Keratinocyte (primary cell): ENCODE data around the gene GNPNAT1. TPM values are rescaled to one million over a fixed set of nuclear protein-coding genes. Genes with fewer than 3 reads are reported as not detected.

Experiments
- DNase-seq: peaks from one replicate; pipeline ENCODE4 v3.0.0-alpha.2; 2011; ENCODE audit warnings: low read depth, missing footprints, low spot score
- FAIRE-seq: peaks from 2 replicates; lab custom pipeline; 2011; peaks lifted over from hg19 to GRCh38; lab: Jason Lieb, UNC
- H2AFZ ChIP-seq: 2 replicates; pipeline ENCODE4 v1.6.0; 2012; ENCODE audit warnings: low read length, control low read depth, inconsistent platforms; ENCODE audit not compliant: control insufficient read depth
- H3K27ac ChIP-seq: 2 replicates; pipeline ENCODE4 v1.5.1; 2011; ENCODE audit warnings: low read length; ENCODE audit not compliant: control insufficient read depth, insufficient read depth
- H3K27me3 ChIP-seq: 3 replicates; pipeline ENCODE4 v1.6.0; 2011; ENCODE audit warnings: low read length; ENCODE audit not compliant: control insufficient read depth, insufficient read depth; ENCODE audit errors: extremely low read depth
- H3K36me3 ChIP-seq, 2 experiments: 2 replicates in 1 of 2; 3 replicates in 1 of 2; pipeline ENCODE4 v1.5.1; 2011; ENCODE audit warnings: low read length in 2 of 2, mild to moderate bottlenecking in 1 of 2; ENCODE audit not compliant: control insufficient read depth in 2 of 2, insufficient read depth in 2 of 2; ENCODE audit errors: extremely low read depth in 1 of 2
- H3K4me1 ChIP-seq: 3 replicates; pipeline ENCODE4 v1.5.1; 2011; ENCODE audit warnings: low read length; ENCODE audit not compliant: control insufficient read depth, insufficient read depth; ENCODE audit errors: extremely low read depth
- H3K4me2 ChIP-seq: 3 replicates; pipeline ENCODE4 v1.6.0; 2011; ENCODE audit warnings: low read depth, low read length; ENCODE audit not compliant: control insufficient read depth, insufficient read depth; ENCODE audit errors: extremely low read depth
- H3K4me3 ChIP-seq, 3 experiments: fragments of 200-600 bp in 1 of 3; sonication (generic) in 1 of 3; 2 replicates in 2 of 3; 3 replicates in 1 of 3; pipeline ENCODE4 v1.5.1; 2011 to 2016; ENCODE audit warnings: low read length in 3 of 3, mild to moderate bottlenecking in 3 of 3, control low read depth in 2 of 3, inconsistent platforms in 1 of 3, low read depth in 1 of 3, mixed read lengths in 1 of 3, mixed run types in 1 of 3, moderate library complexity in 1 of 3; ENCODE audit not compliant: control insufficient read depth in 2 of 3, insufficient read depth in 2 of 3; ENCODE audit errors: extremely low read depth in 1 of 3
- H3K79me2 ChIP-seq: 2 replicates; pipeline ENCODE4 v1.6.0; 2012; ENCODE audit warnings: low read length; ENCODE audit not compliant: control insufficient read depth, insufficient read depth
- H3K9ac ChIP-seq: 3 replicates; pipeline ENCODE4 v1.6.0; 2011; ENCODE audit warnings: low read length; ENCODE audit not compliant: control insufficient read depth, insufficient read depth; ENCODE audit errors: extremely low read depth
- H3K9me1 ChIP-seq: 3 replicates; pipeline ENCODE4 v1.6.0; 2011; ENCODE audit warnings: low read length; ENCODE audit not compliant: control insufficient read depth, insufficient read depth; ENCODE audit errors: extremely low read depth
- H3K9me3 ChIP-seq: 2 replicates; pipeline ENCODE4 v1.5.1; 2012; ENCODE audit warnings: low read depth, low read length; ENCODE audit not compliant: control insufficient read depth
- H4K20me1 ChIP-seq: 3 replicates; pipeline ENCODE4 v1.6.0; 2011; ENCODE audit warnings: low read length; ENCODE audit not compliant: control insufficient read depth, insufficient read depth; ENCODE audit errors: extremely low read depth
- EZH2 ChIP-seq: IDR thresholded peaks from one replicate; pipeline ENCODE4 v1.6.1; 2012; ENCODE audit warnings: inconsistent platforms, mild to moderate bottlenecking, low read length, moderate library complexity
- dilution Hi-C: fragments of 300-500 bp; cut with MboI; formaldehyde crosslinking; loops from one replicate; pipeline ENCODE4 v1.7.0; 2020; ENCODE audit warnings: low sequenced_read_pairs; ENCODE audit not compliant: extremely low pct_ligation_motif_present
- polyA plus RNA-seq, 5 experiments: library from polyadenylated mRNA; depleted of rRNA in 3 of 5; stranded (reverse) in 3 of 5; stranded (forward) in 1 of 5; unstranded in 1 of 5; fragments of >200 nt; gene quantifications; 1 replicate in 1 of 5; 2 replicates in 3 of 5; 3 replicates in 1 of 5; pipeline versions ENCODE4 v1.2.1 to v1.2.3, GENCODE V29; 2011 to 2012; ENCODE audit warnings: missing spikeins in 2 of 5, low read depth in 1 of 5, low replicate concordance in 1 of 5
- TF ChIP-seq, protein P1 (sequence below), 3 experiments: IDR thresholded peaks in 1 of 3; conservative IDR thresholded peaks in 1 of 3; optimal IDR thresholded peaks in 1 of 3; 2 replicates in 2 of 3; 3 replicates in 1 of 3; pipeline versions ENCODE3 to v1.5.1; 2011; ENCODE audit warnings: low read length in 3 of 3, mild to moderate bottlenecking in 3 of 3, moderate library complexity in 2 of 3, control low read depth in 1 of 3, inconsistent platforms in 1 of 3; ENCODE audit not compliant: insufficient read depth in 2 of 3; ENCODE audit errors: extremely low read depth in 1 of 3

The GNPNAT1 gene
- polyA plus RNA-seq, 1 donor (not counting 4 experiments of a cell fraction or from before 2014, with no cell fraction given) = 45.5 TPM

DNA sequence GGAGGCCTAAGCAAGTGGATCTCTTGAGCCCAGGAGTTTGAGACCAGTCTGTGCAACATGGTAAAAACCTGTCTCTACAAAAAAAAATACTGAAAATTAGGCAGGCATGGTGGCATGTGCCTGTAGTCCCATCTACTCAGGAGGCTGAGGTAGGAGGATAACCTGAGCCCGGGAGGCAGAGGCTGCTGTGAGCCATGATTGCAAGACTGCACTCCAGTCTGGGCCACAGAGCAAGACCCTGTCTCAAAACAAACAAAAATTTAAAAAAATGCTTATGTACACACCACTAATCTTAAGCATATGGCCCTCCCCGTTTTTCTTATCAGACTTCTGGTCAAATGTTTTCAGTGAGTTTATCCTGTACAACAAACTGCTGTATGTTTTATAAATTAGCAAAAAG is 1.7 kb upstream of the GNPNAT1 start:
- no peak for TF ChIP-seq EZH2
- TF ChIP-seq, protein P1, sequence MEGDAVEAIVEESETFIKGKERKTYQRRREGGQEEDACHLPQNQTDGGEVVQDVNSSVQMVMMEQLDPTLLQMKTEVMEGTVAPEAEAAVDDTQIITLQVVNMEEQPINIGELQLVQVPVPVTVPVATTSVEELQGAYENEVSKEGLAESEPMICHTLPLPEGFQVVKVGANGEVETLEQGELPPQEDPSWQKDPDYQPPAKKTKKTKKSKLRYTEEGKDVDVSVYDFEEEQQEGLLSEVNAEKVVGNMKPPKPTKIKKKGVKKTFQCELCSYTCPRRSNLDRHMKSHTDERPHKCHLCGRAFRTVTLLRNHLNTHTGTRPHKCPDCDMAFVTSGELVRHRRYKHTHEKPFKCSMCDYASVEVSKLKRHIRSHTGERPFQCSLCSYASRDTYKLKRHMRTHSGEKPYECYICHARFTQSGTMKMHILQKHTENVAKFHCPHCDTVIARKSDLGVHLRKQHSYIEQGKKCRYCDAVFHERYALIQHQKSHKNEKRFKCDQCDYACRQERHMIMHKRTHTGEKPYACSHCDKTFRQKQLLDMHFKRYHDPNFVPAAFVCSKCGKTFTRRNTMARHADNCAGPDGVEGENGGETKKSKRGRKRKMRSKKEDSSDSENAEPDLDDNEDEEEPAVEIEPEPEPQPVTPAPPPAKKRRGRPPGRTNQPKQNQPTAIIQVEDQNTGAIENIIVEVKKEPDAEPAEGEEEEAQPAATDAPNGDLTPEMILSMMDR (optimal IDR thresholded peaks at IDR 0.05 in 1 of 3, IDR thresholded peaks at IDR 0.05 in 1 of 3, conservative IDR thresholded peaks at IDR 0.05 in 1 of 3; ENCODE audit: extremely low read depth in 1 of 3, insufficient read depth in 2 of 3, low read length in 3 of 3) = no peak
- dilution Hi-C loops = no loop called here
- no peaks in the 10 kb centered on the region for H4K20me1 ChIP-seq
- no peak overlapping the region for H3K27ac ChIP-seq
- no peaks in the 10 kb centered on the region for H3K9me1 ChIP-seq
- H3K36me3 ChIP-seq = no peaks in the 10 kb centered on the region
- H3K4me3 ChIP-seq = no peak overlapping the region
- peaks cover 19% of the 10 kb centered on the region for H3K4me1 ChIP-seq
- no peak overlapping the region for H3K9ac ChIP-seq
- no peaks in the 10 kb centered on the region for H3K27me3 ChIP-seq
- H3K4me2 ChIP-seq = no peak overlapping the region
- H2AFZ ChIP-seq = no peak overlapping the region
- FAIRE-seq (no peak), DNase-seq (no peak)
- H3K79me2 ChIP-seq = peaks cover 30% of the 10 kb centered on the region
- H3K9me3 ChIP-seq = no peaks in the 10 kb centered on the region

DNA sequence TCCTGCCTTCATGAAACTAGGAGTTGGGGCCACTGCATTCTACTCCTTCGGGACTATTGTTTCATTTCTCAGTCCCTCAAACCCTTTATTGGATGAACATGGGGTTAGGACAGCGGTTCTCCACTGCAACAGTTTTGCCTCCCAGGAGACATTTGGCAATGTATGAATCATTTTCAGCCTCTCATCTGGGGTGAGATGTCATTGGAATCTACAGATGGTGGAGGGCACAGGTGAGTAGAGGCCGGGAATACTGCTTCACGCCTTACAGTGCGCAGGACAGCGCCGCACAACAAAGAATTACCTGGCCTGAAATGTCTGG is 649 bp upstream of the GNPNAT1 start:
- dilution Hi-C loops = no loop called here

More for the DNA sequence above, 649 bp upstream of the GNPNAT1 start:
- Histone ChIP-seq H3K4me3 (peak overlapping the region; percentile 33 to 76 (median 53)), H3K4me1 (peaks cover 19% of the 10 kb centered on the region), H3K4me2 (peak overlapping the region; percentile 87), H3K27me3 (no peaks in the 10 kb centered on the region), H3K9ac (peak overlapping the region; percentile 80), H2AFZ (peak overlapping the region; percentile 98), H4K20me1 (no peaks in the 10 kb centered on the region), H3K9me3 (no peaks in the 10 kb centered on the region), H3K79me2 (peaks cover 39% of the 10 kb centered on the region), H3K27ac (peak overlapping the region; percentile 86), H3K36me3 (no peaks in the 10 kb centered on the region), H3K9me1 (no peaks in the 10 kb centered on the region)
- no peak for DNase-seq
- FAIRE-seq = no peak
- TF ChIP-seq EZH2 = no peak
- TF ChIP-seq, protein P1 (optimal IDR thresholded peaks at IDR 0.05 in 1 of 3, IDR thresholded peaks at IDR 0.05 in 1 of 3, conservative IDR thresholded peaks at IDR 0.05 in 1 of 3; ENCODE audit: extremely low read depth in 1 of 3, insufficient read depth in 2 of 3, low read length in 3 of 3) = no peak
